CD1c-positive myeloid dendritic cell (primary cell): Measurements from ENCODE around the gene ITGAE.

Source experiments
- DNase-seq: peaks from one replicate; pipeline ENCODE4 v3.0.0-alpha.2; 2016; ENCODE audit errors: extremely low spot score

The ITGAE gene

DNA sequence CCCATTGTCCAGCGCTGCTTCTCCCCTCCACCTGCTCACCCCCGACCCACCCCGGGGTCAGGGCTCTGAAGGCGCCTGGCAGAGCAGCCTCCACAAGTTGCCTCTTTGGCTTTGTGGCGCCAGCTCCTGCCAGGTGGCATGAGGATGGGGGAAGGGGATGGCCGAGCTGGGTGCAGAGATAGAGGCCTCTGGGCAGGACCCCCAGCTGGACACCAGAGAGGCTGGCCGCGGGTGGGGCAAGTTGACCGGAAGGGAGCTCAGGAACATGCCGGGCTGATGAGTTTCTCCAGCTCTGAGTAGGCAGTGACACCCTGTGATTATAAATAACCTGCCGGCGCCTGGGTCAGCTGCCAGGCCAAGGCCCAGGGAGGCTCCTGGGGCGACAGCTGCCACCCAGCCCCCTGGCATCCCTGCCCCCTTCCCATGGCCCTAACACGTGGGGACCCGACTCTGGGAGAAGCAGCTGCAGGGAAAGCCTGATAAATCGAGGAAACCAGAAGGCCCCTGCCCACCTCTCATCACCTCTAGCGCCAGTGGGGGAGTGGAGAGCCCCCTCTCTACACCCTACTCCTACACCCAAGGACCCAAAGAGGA lies 105.8 kb downstream of the ITGAE start:
- no peak for DNase-seq

DNA sequence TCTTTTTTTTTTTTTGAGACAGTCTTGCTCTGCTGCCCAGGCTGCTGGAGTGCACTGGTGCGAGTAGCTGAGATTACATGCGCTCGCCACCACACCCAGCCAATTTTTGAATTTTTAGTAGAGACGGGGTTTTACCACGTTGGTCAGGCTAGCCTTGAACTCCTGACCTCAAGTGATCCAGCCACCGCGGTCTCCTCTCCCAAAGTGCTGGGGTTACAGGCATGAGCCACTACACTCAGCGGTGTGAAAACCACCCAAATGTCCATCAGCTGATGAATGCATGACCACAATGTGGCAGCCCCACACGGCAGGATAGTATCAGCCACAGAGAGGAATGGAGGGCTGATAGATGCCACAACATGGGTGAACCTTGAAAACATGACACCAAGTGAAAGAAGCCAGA lies 107.2 kb downstream of the ITGAE start:
- DNase-seq = no peak

DNA sequence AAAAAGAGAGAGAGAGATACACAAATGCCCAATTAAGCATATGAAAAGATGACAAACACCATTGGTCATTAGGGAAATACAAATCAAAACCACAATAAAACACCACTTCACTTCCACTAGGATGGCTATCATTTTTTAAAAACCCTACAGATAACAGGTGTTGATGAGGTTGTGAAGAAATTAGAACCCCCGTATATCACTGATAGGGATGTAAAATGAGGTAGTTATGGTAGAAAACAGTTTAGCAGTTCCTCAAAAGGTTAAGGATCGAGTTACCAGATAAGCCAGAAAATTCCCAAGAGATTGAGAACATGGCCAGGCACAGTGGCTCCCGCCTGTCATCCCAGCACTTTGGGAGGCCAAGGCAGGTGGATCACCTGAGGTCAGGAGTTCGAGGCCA lies 107.8 kb downstream of the ITGAE start:
- no peak for DNase-seq

DNA sequence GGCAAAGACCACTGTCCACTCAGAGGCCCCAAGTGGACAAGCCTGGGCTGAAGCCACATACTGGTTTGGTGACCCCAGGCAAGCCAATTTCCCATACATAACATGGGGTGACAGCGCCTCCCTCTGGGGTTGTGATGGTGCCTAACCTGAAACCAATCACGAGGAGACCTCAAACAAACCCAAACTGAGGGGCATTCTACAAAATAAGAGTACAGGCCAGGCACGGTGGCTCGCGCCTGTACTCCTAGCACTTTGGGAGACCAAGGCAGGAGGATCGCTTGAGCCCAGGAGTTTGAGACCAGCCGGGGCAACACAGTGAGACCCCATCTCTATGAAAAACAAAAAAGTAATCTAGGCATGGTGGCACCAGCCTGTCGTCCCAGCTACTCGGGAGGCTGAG lies 108.6 kb downstream of the ITGAE start:
- no peak for DNase-seq

DNA sequence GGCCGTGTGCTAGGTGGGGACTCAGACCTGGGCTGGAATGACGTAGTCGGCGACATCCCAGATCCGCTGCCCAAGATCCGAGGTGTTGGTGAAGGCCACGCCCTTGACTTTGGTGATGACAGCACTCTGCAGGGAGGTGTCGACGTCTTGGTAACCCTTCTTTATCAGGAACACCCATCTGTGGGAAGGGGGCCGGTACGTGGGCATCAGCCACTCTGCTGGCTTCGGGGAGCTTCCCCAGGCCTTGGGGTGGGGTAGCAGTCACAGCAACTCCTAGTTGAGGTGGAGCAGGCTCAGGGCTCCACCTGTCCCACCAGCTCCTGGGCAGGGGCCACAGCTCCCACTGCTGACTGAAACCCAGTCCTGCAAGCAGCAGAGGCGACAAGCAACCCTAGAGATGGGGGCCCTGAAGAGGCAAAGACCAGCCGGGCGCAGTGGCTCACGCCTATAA lies 109.3 kb downstream of the ITGAE start:
- no peak for DNase-seq

DNA sequence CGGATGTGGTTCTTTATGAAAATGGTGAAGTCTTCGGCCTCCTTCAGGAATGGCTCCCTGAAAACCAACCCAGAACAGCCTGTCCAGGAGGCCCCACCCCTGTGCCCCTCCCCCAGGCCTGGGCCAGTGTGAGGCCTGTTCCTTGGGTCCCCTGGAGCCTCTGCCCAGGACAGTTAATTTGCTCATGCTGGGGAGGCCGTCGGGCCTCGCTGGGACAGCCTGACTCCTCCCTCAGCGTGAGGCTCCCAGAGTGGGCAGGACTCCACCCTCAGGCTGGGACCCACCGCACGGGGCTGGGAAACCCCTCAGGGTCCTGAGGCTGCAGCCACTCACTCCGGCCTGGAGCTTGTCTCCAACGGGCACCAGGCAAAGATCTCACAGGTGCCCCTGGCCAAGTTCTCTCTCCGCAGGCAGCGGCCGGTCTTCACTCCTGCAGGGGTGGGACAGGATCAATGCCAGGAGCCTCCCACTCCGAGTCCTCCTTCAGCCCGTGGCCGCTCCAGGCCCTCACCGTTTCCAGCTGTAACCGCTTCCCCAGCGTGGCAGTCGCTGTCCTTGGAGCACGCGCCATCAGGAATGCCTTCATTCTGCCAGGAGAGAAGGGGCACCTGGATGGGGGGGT lies 110.8 kb downstream of the ITGAE start:
- no peak for DNase-seq

DNA sequence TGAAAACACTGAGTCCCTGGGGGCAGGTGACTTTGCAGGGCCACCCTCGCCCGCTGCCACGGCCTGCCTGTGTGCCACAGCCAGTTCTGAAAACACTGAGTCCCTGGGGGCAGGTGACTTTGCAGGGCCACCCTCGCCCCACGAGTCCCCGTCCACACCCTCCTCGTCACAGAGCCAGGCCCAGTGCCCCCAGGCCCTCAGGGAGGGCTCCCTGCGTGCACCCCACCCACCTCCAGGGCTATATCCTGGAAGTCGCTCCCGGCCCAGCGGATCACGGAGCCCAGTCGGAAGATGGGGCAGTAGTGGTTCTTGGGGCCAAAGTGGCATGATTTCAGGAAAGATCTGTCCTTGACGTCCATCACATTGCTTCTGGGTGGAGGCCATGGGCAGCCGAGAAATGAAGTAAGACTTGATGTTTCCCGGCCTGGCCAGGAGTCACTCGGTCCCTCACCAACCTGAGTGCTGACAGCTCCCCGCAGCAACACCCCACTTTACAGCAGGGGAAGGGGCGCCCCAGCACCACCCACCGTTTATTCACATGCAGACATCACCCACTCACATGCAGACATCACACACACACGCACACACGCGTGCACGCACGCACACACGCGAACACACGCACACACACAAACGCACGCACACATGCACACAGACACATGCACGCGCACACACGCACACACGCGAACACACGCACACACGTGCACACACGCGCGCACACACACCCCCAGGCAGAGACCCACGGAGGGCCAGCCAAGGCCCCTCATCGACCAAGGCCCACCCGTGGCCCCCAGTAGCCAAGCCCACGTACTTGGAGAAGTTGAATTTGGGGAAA lies 111.5 kb downstream of the ITGAE start:
- no peak for DNase-seq

DNA sequence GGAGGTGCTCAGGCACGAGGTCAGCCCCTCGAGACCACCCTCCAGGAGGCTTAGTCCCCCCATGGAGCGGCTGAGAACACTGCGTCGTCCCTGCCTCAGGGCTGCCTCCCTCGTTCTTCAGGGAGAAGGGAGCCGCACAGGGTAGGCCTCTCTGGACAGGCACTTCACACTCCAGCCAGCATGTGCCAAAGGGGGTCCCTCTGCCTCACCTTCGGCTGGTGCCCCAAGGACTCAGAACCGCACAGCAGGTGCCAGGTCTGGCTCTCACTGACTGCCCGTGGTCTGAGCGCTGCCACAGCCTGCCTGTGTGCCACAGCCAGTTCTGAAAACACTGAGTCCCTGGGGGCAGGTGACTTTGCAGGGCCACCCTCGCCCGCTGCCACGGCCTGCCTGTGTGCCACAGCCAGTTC lies 112.1 kb downstream of the ITGAE start:
- DNase-seq = no peak

DNA sequence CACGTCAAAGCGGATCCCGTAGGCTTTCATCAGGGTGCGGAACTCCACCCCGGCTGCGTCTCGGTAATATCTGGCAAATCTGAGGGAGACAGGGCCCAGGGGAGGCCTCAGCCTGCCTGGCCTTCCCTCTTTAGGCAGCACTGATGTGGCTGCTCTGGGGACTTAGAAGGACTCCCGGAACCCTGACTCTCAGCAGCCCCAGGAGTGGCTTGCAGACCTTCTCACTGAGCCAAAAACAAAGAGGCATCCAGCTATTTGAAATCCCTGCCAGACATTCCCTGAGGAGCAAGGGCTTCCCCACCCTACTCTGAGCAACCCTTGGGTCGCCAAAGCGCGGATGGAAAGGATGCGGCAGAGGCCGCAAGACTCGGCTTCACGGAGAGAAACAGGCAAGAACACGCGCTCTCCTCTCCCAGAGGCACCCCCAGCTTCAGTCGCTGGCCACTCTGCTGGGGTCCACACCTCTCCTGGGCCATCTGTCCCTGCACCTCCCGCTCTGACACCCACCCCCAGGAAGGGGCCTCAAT lies 112.9 kb downstream of the ITGAE start:
- no peak for DNase-seq

DNA sequence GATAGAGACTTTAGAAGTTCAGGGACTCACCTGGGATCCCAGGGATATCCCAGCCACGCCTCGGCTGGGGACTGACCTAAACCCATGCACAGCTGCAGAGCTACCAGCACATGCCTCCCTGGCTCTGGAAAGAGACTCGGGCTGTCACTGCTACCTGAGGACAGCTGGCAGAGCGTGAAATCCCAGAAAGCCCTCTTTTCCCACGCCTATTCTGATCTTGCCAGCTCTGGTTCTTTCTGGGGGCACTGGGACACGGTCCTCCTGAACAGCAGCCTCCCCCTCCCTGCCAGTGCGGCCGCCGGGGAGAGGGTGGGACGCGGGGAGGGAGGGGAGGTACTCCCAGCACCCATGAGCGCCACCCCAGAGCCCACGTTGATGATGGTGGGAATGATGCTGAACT lies 115.8 kb downstream of the ITGAE start:
- DNase-seq = no peak

DNA sequence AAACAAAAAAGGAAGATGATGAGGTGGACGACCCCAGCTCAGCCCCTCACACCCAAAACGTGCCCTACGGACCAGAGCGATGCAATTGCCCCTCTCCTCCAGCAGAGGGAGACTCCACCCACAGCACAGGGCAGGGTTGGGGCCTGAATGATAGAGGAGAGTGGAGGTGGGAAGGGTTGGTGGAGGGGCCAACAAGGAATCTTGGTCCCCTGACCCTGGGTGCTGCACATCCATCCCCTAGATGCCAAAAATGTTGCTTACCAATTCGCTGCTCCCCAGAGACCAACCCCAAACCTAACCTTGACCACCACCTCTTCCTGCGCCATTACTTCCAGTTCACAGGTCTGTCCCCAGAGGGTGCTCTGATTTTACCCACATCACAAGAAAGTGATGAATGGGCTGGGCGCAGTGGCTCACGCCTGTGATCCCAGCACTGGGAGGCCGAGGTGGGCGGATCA lies 117.9 kb downstream of the ITGAE start:
- DNase-seq = peak; percentile 68

DNA sequence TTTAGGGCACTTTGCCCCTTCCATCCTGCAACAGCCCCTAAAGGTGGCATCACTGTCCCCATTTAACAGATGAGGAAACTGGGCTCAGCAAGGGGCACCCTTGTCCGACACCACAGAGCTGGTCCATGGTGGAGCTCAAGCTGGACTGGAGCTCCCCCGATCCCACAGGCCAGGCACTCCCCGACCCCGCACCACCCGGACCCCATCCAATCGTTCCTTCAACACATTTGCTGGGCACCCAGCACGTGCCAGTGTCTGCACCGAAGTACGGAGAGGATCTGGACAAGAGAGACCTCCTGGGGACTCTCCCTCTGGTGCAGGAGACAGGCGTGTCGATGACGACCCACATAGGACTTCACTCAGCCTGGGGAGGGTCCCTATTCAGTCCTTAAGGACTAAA lies 119.0 kb downstream of the ITGAE start:
- no peak for DNase-seq

DNA sequence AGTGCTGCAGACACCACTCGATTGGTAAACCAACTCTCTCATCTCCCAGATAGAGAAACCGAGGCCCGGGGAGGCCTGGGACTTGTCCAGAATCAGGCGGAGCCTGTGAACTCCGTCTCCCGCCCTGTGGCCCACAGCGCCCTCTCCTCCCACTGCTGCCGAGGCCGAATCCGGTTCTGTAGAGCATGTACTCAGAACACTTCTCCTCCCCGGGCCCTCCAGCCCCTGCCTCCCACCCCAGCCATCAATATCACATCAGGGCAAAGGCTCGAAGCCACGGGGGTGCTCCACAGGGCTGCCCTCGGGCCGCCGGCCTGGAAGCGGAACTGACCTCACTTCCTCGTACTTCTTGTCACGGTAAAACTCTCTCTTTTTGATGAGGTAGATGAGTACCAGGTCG lies 119.4 kb downstream of the ITGAE start:
- peak; percentile 33 for DNase-seq

DNA sequence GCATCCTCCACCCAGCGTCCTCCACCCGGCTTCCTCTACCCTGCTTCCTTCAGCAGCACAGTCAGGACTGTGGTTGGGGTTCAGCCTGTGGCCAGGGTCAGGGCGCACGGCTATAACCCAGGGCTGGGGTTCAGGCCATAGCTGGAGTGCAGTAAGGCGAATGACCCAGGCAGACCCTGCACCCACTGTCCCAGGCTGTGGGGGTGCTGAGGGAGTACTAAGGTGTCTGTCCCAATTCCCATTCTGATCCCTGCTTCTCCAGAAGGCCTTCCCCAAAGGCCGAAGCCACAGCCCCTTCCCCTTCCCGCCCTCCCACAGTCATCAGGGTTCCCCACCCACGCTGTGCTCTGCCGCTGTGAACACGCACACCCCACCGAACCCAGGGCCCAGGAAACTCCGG lies 119.9 kb downstream of the ITGAE start:
- DNase-seq = no peak

DNA sequence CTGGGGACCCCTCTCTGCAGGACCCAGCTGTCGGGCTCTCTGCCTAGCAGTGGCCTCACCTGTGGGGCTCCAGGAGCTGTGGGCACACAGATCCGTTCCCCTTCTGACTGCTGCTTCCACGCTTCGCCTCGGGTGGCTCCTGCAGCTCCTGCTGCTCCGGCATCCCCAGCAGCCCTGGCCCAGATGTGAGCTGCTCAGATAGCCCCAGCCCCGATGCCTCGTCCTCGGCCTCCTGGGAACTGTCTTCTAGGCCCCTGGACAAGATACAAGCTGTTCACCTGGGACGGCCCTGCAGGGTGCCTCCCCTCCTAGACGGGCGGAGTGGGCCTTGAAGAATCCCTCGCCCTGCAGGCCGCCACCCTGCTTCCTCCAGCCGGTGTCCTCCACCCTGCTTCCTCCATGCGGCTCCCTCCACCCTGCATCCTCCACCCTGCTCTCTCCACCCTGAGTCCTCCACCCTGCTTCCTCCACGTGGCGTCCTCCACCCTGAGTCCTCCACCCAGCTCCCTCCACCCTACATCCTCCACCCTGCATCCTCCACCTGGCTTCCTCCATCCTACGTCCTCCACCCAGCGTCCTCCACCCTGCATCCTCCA lies 121.4 kb downstream of the ITGAE start:
- DNase-seq = no peak

DNA sequence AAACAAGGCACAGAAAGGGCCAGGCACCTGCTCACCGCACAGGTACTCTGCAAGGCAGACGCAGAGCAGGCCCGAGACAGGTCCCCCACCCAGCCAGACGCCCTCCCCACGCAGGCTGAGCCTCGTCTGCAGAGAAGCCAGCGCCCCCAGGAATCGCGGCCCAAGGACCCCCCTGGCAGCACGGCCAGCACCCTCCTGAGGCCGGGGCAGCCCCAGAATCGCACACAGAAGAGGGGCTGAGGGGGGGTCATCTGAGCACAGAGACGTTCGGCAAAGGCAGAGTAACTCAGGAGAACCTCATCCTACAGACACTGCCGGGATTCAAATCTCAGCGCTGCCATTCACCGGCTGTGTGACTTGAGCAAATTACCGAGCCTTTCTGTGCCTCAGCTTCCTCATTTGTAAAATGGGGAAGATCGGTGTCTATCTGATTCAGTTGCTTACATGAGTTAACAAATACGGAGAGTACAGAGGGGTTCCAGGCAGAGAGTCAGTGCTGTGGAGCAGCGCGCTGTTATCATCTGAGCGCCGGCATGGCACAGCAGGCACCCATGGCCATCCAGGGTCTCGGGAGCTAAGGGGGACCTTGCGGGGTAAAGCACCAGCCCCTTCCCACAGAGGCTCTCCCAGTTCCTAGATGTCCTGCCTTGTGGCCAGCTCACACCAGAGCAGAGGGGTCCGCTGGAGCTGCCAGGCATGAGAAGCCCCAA lies 122.0 kb downstream of the ITGAE start:
- DNase-seq = peak; percentile 43

DNA sequence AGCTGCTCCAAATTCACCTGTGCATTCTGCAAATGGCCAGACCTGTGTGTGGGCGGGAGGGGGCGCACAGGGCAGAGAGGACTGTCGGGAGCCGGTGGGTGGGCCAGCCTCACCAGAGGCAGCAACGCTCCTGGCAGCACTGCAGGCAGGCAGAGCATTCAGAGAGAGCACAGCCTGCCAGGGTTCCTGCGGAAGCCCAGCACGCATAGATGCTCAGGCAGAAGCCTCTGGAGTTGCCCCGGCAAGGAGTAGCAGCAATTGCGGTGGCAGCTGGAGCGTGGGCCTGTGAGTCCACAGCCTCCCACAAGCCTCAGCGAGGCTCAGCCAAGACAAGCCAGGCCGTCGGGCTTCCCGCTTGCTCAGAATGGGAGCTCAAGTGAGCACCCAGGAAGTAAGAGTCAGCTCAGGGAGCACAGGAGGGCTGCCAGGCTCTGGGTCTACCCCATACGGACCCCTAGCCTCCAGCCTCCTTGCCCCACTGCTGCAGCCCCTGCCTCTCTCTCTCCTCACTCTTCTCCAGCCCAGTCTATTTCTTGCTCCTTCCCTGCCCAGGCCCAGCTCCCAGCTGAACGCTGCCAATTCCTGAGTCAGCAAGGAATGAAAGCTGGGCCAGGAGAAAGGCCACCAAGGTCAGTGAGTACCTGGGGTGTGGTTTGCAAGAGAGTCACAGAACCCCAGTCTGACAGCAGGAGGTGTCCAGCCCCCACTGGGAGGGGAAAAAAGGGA lies 122.7 kb downstream of the ITGAE start:
- no peak for DNase-seq

DNA sequence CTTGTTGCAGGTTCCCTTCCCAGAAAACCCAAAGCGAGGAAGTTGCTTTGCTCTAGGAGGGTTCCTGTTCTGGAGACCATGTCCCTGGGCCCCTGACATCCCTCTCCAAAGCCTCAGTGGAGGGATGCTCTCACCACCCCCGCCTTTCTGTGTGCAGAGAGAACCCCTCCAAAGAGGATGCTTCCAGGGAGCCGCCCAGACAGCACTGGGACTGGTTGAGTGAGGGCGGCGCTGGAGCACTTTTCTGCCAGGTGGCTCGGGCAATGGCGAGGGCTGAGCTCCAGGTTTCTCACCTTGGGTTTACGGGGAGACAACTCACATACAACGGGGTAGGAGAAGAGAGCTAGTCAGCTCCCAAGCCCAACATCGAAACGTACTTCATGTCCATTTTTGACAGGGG lies 125.1 kb downstream of the ITGAE start:
- no peak for DNase-seq

DNA sequence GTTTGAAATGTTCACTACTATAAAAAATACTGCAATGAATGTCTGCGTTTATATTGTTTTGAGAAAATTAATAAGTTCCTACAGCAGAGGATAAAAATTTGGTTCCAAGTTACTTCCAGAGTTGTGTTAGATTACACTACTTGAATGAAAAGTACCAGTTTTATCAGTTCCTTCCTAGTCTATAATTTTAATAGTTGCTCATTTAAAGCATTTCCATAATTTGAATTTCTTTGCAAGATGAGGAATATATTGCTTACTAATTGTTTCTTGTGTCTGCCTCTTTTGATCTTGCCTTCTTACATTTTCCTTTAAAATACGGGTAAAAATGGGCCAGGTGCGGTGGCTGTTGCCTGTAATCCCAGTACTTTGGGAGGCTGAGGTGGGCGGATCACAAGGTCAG lies 128.4 kb downstream of the ITGAE start:
- no peak for DNase-seq

DNA sequence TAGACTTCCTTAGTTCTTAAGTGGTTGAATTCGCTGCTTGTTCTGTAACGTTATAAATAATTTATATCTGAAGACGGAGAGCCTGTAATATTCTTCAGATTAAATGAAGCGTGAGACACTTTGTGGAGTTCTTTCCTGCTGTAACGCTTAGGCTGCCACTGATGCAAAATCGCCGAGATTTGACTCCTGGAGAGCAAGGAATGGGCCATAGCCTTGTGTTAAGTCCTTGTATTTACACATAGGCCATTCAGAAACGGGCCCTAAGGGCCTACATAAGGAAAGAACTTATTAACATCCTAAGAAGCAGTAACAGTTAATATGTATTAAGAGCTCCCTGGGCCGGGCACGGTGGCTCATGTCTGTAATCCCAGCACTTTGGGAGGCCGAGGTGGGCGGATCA lies 131.4 kb downstream of the ITGAE start:
- DNase-seq = no peak

DNA sequence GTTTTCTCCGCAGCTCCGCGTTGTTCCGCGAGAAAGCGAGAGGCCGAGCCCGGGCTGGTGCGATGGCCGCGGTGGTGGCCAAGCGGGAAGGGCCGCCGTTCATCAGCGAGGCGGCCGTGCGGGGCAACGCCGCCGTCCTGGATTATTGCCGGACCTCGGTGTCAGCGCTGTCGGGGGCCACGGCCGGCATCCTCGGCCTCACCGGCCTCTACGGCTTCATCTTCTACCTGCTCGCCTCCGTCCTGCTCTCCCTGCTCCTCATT lies 132.0 kb downstream of the ITGAE start:
- no peak for DNase-seq
